C4-2B (cell line): ENCODE measurements around the gene STAB1.

Source experiments
- CTCF ChIP-seq: fragments of 450-650 bp; conservative IDR thresholded peaks from 2 replicates; pipeline ENCODE4 v1.5.1; 2017; ENCODE audit warnings: mild to moderate bottlenecking
- ZFX ChIP-seq: fragments of 450-650 bp; IDR thresholded peaks from 2 replicates; pipeline ENCODE4 v1.6.1; 2017

GRCh38 chr3:52521881-52522650 is 26.9 kb downstream of the STAB1 start:
- TF ChIP-seq CTCF, result no peak
- no peak for TF ChIP-seq ZFX
